Measurements from ENCODE around the gene CRMP1.

The CRMP1 gene

GRCh38 chr4:5925419-5926200, 32.7 kb upstream of the CRMP1 start:
- Mint-ChIP-seq H3K27ac (no peak overlapping the region), H3K36me3 (no peaks in the 10 kb centered on the region), H3K4me1 (no peaks in the 10 kb centered on the region), H3K4me3 (no peak overlapping the region), H3K27me3 (no peaks in the 10 kb centered on the region), H3K9me3 (peaks cover 4% of the 10 kb centered on the region)
- no peak for DNase-seq
- CTCF ChIA-PET = no interaction called here

DNA sequence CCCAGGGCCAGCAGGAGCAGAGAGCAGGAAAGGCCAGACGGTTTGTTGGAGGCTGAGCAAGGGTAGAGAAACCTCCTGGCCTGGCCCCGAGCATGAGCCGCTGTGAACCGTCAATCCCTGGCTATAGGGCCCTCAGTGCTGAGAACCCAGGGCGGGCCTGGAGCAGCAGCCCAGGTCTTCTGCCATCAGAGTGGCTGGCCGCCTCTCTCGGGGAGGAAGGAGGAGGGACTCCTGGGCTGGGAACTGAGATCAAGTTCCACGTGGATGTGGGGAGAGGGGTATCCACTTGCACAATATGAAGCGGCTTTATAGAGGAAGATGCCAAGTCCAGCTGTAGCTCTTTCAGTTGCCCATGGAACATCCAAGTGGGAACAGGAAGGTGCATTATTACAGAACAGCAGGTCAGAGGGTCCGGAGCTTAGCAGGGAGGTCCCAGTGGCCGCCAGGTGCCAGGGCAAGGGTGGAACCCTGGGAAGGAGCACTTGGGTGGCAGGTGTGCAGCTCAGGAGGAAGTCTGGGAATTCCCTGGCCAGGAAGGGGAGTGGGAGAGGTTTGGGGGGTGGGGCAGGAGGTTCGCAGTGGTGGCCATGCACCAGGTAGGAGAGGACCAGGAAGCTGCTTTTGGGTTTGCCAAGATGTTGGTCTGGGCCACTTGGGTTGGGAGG, 31.7 kb upstream of the CRMP1 start:
- Mint-ChIP-seq H3K27me3 (no peaks in the 10 kb centered on the region), H3K4me1 (no peaks in the 10 kb centered on the region), H3K27ac (no peak overlapping the region), H3K4me3 (no peak overlapping the region), H3K36me3 (no peaks in the 10 kb centered on the region), H3K9me3 (peaks cover 4% of the 10 kb centered on the region)
- no peak for DNase-seq
- CTCF ChIA-PET = no interaction called here

- Mint-ChIP-seq H3K9me3 (peaks cover 4% of the 10 kb centered on the region), H3K27me3 (no peaks in the 10 kb centered on the region), H3K27ac (no peak overlapping the region), H3K36me3 (no peaks in the 10 kb centered on the region), H3K4me3 (no peak overlapping the region), H3K4me1 (no peaks in the 10 kb centered on the region)
- no peak for DNase-seq
- CTCF ChIA-PET = no interaction called here
Measured at GRCh38 chr4:5923376-5923775, 30.5 kb upstream of the CRMP1 start.

DNA sequence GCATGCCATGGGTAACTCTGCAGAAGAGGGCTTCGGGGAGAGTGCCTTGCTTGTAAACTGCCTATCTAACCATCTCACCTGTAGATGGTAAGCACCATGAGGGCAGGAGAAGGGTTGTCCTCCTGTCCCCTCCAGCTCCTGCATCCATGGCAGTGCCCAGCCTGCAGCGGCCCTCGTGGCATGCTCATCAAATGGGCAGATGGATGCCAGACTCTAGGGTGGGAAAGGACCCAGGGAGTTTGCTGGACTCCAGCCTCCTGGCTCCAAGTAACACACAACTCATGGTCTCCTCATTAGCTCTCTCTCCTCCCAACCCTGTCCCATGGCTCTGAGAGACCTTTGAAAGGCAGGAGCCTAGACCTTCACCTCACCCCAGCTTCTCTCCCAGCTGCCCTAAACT, 29.7 kb upstream of the CRMP1 start:
- DNase-seq = no peak
- Mint-ChIP-seq H3K36me3 (no peaks in the 10 kb centered on the region), H3K27ac (no peak overlapping the region), H3K27me3 (no peaks in the 10 kb centered on the region), H3K4me3 (no peak overlapping the region), H3K9me3 (peaks cover 4% of the 10 kb centered on the region), H3K4me1 (no peaks in the 10 kb centered on the region)
- CTCF ChIA-PET = no interaction called here

- Mint-ChIP-seq H3K27me3 (no peaks in the 10 kb centered on the region), H3K4me1 (no peaks in the 10 kb centered on the region), H3K4me3 (no peak overlapping the region), H3K36me3 (no peaks in the 10 kb centered on the region), H3K27ac (no peak overlapping the region), H3K9me3 (peaks cover 4% of the 10 kb centered on the region)
- CTCF ChIA-PET = no interaction called here
- no peak for DNase-seq
Measured at GRCh38 chr4:5921981-5922380, 29.1 kb upstream of the CRMP1 start.

GRCh38 chr4:5921101-5921980, 28.5 kb upstream of the CRMP1 start:
- H3K27me3 Mint-ChIP-seq = no peaks in the 10 kb centered on the region
- no peak overlapping the region for H3K27ac Mint-ChIP-seq
- H3K4me3 Mint-ChIP-seq = no peak overlapping the region
- DNase-seq = no peak
- no peaks in the 10 kb centered on the region for H3K36me3 Mint-ChIP-seq
- peaks cover 4% of the 10 kb centered on the region for H3K9me3 Mint-ChIP-seq
- H3K4me1 Mint-ChIP-seq = no peaks in the 10 kb centered on the region
- CTCF ChIA-PET = no interaction called here

DNA sequence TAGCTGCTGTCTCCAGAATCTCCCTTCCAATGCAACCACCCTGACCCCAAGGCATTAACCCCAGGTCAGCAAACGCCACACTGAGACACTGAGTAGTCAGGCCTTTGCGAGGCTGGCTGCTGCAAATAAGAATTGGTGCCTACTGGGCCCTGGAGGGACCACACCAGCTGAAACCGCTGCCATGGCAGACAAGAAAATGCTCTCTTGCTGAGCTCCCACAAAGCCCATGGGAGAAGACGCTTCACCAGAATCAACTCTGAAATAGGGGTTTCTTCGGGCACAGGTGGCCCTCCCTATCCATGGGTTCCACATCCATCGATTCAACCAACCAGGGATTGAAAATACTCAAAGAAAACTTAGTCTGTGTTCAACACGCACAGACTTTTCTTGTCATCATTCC, 26.7 kb upstream of the CRMP1 start:
- Mint-ChIP-seq H3K36me3 (no peaks in the 10 kb centered on the region), H3K27ac (no peak overlapping the region), H3K27me3 (no peaks in the 10 kb centered on the region), H3K9me3 (peaks cover 4% of the 10 kb centered on the region), H3K4me3 (no peak overlapping the region), H3K4me1 (no peaks in the 10 kb centered on the region)
- CTCF ChIA-PET = no interaction called here
- DNase-seq = no peak

DNA sequence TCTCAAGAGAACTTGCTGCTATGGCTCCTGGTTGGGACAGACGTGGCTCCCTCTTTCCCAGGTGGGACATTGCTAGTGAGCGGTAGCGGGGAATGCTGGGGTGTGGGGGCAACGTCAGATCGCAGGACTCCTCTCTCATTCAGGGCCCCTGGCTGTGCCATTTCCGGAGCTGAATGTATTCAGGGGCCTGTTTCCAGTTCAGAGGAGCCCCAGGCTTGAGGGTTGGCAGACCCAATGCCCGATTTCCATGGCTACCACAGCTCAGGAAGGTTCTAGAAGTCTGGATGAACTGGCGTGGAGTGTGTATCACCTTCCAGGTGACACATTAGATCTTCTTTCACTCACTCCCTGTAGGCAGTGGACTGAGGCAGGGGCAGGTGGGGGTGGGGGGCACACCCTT, 26.2 kb upstream of the CRMP1 start:
- no peak overlapping the region for H3K27ac Mint-ChIP-seq
- H3K27me3 Mint-ChIP-seq = no peaks in the 10 kb centered on the region
- H3K36me3 Mint-ChIP-seq = no peaks in the 10 kb centered on the region
- no peak for DNase-seq
- CTCF ChIA-PET = no interaction called here
- H3K4me3 Mint-ChIP-seq = no peak overlapping the region
- H3K9me3 Mint-ChIP-seq = peaks cover 2% of the 10 kb centered on the region
- H3K4me1 Mint-ChIP-seq = no peaks in the 10 kb centered on the region

DNA sequence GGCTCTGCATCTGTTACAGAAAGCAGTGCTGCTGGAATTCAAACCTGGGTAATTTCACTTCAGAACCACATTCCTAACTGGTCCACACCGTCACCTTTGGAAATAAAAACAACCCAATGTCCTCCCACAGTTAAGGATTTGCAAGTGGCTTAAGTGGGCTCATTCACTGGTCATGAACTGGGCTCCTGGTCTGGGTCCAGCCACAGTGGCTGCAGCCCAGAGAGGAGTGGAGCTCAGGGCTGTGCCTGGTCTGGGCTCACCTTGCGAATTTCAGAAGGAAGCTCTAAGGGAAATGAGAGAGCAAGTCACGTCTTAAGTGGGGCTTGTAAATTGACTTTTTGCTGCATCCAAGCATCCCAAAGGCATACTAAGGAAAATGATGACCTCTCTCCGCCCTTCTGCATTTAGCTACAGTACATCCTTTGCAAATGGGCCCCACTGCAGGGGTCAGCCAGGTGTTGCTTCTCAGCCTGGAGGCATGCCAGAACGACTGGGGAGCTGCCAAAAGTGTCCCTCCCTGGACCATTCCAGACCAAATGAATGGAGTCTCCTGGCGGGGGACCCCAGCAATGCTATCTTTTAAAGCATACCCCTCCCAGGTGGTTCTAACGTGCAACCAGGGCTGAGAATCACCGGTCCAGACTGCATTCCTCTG, 25.6 kb upstream of the CRMP1 start:
- CTCF ChIA-PET = no interaction called here
- Mint-ChIP-seq H3K27ac (no peak overlapping the region), H3K9me3 (no peaks in the 10 kb centered on the region), H3K4me3 (no peak overlapping the region), H3K36me3 (no peaks in the 10 kb centered on the region), H3K27me3 (no peaks in the 10 kb centered on the region), H3K4me1 (no peaks in the 10 kb centered on the region)
- no peak for DNase-seq

DNA sequence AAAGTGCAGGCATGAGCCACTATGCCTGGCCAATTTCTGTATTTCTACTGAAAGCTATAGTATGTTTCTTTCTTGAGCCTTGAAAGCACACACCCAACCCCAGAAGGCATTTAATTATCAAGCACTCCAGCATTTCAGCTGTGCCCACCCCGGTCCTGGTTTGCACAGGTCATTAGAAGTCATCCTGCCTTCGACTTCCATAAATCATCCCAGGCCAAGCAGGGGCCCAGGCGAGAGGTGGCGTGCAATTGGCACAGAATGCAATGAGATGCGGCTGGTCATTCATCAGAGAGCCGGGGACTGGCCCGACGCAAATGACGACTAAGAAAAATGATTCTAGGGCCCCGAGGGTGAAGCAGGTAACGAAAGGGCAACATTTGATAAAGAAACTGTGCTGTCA, 24.8 kb upstream of the CRMP1 start:
- no peak overlapping the region for H3K4me3 Mint-ChIP-seq
- H3K36me3 Mint-ChIP-seq = no peaks in the 10 kb centered on the region
- H3K27ac Mint-ChIP-seq = no peak overlapping the region
- peaks cover 1% of the 10 kb centered on the region for H3K9me3 Mint-ChIP-seq
- H3K27me3 Mint-ChIP-seq = no peaks in the 10 kb centered on the region
- no peak for DNase-seq
- CTCF ChIA-PET = no interaction called here
- H3K4me1 Mint-ChIP-seq = no peaks in the 10 kb centered on the region

DNA sequence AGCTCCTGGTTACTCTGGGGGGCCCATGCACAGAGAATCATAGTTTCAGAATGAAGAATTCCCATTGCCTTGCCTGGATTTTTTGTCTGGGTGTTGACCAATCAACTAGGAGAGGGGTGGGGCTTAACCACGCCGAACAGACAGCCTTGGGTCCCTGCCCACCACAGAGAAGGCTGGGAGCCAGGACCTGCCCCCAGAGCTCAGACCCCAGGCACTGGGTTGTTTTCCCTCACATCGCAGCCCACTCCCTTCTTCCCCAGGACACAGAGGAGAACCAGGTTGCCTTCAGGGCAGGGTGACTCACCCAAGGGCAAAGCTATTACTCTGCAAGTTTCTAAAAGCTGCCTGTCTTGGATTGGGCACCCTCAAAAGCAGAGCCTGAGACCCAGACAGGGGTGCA, 23.3 kb upstream of the CRMP1 start:
- CTCF ChIA-PET = no interaction called here

DNA sequence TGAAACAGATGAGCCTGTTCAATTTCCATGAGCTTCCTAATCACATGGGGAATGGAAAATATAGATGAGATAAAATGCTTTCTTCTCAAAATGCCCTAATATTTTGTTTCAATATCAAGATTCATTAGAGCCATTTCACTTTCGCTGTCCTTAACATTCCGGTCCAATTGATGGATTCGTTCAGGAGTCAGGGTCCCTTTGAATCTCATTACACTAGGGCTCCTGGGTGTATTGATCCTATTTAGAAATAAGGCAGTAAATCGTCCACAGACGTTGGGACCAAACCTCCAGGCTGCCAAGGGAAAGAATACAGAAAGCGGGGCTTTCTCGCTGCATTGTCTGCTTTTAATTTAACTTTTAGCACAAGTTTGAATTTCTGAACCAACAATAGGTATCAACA, 20.6 kb upstream of the CRMP1 start:
- CTCF ChIA-PET = no interaction called here
- Mint-ChIP-seq H3K4me3 (no peak overlapping the region), H3K27me3 (no peaks in the 10 kb centered on the region), H3K36me3 (no peaks in the 10 kb centered on the region), H3K27ac (no peak overlapping the region), H3K4me1 (no peaks in the 10 kb centered on the region), H3K9me3 (peaks cover 14% of the 10 kb centered on the region)
- no peak for DNase-seq

More for the DNA sequence above, 23.3 kb upstream of the CRMP1 start:
- Mint-ChIP-seq H3K27me3 (no peaks in the 10 kb centered on the region), H3K27ac (no peak overlapping the region), H3K36me3 (no peaks in the 10 kb centered on the region), H3K4me3 (no peak overlapping the region), H3K9me3 (peaks cover 8% of the 10 kb centered on the region), H3K4me1 (no peaks in the 10 kb centered on the region)
- DNase-seq = no peak

DNA sequence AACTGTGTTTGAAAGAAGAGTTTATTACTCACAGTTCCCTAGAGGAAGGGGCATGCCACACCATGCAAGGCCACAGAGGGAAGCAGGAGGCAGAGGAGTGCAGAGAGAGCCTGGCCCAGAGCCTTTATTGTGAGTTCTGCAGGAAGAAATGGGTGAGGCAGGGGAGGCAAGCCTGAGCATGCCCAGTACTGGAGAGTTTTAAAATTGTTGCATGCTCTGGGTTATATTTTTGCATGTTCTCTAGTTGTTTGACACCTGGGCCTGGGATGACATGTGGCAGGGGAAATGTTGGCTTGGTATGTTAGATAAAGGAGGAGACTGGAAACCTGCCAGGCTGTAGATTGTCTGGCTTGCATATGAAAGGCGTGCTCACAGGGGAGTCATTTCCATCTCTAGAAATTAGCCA, 19.7 kb upstream of the CRMP1 start:
- no peak overlapping the region for H3K4me3 Mint-ChIP-seq
- no peak for DNase-seq
- no peaks in the 10 kb centered on the region for H3K27me3 Mint-ChIP-seq
- H3K9me3 Mint-ChIP-seq = peaks cover 16% of the 10 kb centered on the region
- no peaks in the 10 kb centered on the region for H3K36me3 Mint-ChIP-seq
- CTCF ChIA-PET = no interaction called here
- no peaks in the 10 kb centered on the region for H3K4me1 Mint-ChIP-seq
- H3K27ac Mint-ChIP-seq = no peak overlapping the region

DNA sequence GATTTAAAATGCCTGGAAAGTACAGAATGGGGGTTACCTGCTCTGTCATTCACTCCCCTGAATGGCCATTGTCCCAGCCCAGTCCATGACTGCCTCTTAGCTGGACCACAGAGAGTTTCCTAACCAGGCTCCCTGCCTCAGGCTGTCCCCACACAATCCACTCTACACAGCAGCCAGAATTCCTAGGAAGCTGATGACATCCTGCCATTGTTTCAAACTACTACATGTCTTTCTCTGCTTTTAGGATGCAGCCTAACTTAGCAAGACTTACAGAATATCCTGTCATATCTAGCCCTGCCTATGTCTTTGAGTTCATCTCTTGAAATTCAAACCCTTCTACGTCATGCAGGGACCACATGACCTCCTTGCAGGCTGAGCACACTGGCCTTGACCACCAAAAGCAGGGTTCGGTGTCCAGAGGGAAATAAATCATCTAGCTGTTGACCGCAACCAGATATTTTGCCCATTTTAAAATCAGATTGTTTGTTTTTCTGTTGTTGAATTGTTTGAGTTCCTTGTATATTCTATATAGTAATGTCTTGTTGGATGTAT, 16.1 kb upstream of the CRMP1 start:
- no peak for DNase-seq
- Mint-ChIP-seq H3K4me1 (no peaks in the 10 kb centered on the region), H3K27ac (no peak overlapping the region), H3K9me3 (peaks cover 20% of the 10 kb centered on the region), H3K36me3 (no peaks in the 10 kb centered on the region), H3K4me3 (no peak overlapping the region), H3K27me3 (peaks cover 8% of the 10 kb centered on the region)
- CTCF ChIA-PET = no interaction called here
